Stimulated activated naive CD8-positive, alpha-beta T cell treated with anti-CD3 and anti-CD28 coated beads, Interleukin-15, amount 100 ng/mL, for 72 hours (primary cell): ENCODE measurements around the gene THSD7A.

Experiments used
- ATAC-seq: fragments of 150-1000 bp; cut with Tn5 transposase; 2 replicates; pipeline ENCODE4 v1.10.0; 2021; ENCODE audit warnings: mild to moderate bottlenecking, moderate library complexity
- DNase-seq, 2 donors: peaks; one replicate each; pipeline ENCODE4 v3.0.0; 2021 to 2022
- H3K27ac Mint-ChIP-seq, 2 donors: one replicate each; pipeline ENCODE4 v1.8.0; 2022; ENCODE audit warnings: mild to moderate bottlenecking in 2 of 2, mixed read lengths in 2 of 2, moderate library complexity in 2 of 2
- H3K27me3 Mint-ChIP-seq: one replicate; pipeline ENCODE4 v1.8.0; 2022; ENCODE audit warnings: mixed read lengths
- H3K4me1 Mint-ChIP-seq: one replicate; pipeline ENCODE4 v1.8.0; 2022; ENCODE audit warnings: mild to moderate bottlenecking, mixed read lengths
- H3K4me3 Mint-ChIP-seq, 2 donors: one replicate each; pipeline ENCODE4 v1.8.0; 2022; ENCODE audit warnings: mild to moderate bottlenecking in 2 of 2, mixed read lengths in 2 of 2, moderate library complexity in 1 of 2
- H3K9me3 Mint-ChIP-seq, 2 donors: one replicate each; pipeline ENCODE4 v1.8.0; 2022; ENCODE audit warnings: mixed read lengths in 2 of 2

The THSD7A gene

GRCh38 chr7:11829954-11830353, 2.0 kb downstream of the THSD7A start:
- ATAC-seq (no peak), DNase-seq (no peak)
- no peak overlapping the region for H3K27ac Mint-ChIP-seq
- H3K27me3 Mint-ChIP-seq, result peaks cover 68% of the 10 kb centered on the region
- peaks cover 15% of the 10 kb centered on the region for H3K4me1 Mint-ChIP-seq
- no peak overlapping the region for H3K4me3 Mint-ChIP-seq
- no peaks in the 10 kb centered on the region for H3K9me3 Mint-ChIP-seq

GRCh38 chr7:11819947-11820346, 12.1 kb downstream of the THSD7A start:
- peaks cover 0 to 10% of the 10 kb centered on the region in 2 donors for H3K9me3 Mint-ChIP-seq
- ATAC-seq, result no peak
- no peak overlapping the region for H3K27ac Mint-ChIP-seq
- no peaks in the 10 kb centered on the region for H3K4me1 Mint-ChIP-seq
- DNase-seq, result no peak
- H3K27me3 Mint-ChIP-seq, result no peaks in the 10 kb centered on the region
- no peak overlapping the region for H3K4me3 Mint-ChIP-seq

DNA sequence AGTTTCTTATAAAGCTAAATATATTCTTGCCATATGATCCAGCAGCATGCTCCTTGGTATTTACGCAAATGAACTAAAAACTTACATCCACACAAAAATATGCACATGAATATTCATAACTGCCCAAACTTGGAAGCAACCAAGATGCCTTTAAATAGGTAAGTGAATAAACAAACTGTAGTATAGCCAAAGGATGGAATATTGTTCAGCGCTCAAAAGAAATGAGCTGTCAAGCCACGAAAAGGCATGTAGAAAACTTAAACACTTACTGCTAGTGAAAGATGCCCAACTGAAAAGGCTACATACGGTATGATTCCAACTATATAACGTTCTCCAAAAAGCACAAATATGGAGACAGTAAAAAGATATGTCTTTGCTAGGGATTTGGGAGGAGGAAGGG, 12.7 kb downstream of the THSD7A start:
- Mint-ChIP-seq H3K4me3 (no peak overlapping the region), H3K27me3 (no peaks in the 10 kb centered on the region), H3K9me3 (peaks cover 0 to 10% of the 10 kb centered on the region in 2 donors), H3K4me1 (no peaks in the 10 kb centered on the region), H3K27ac (no peak overlapping the region)
- ATAC-seq, result no peak
- DNase-seq, result no peak

DNA sequence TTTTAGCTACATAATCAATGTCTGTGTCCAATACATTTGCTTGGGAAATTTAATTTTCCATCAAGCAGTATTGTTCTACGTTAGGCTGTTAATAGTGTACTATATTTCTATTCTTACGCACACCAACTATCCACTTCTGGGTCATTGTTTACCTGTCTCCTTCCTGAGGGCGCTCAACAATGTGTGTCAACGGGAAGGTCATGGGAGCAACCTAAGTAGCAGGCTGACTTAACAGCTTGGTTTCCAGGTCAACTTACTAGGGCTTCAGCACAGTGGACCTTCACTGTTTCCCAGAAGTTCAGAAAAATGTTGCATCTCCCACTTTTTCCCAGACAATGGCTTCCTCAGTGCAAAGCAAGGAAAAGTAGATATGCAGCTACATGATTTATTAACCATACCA, 13.7 kb downstream of the THSD7A start:
- no peak for DNase-seq
- no peak overlapping the region for H3K4me3 Mint-ChIP-seq
- H3K4me1 Mint-ChIP-seq, result no peaks in the 10 kb centered on the region
- ATAC-seq, result no peak
- no peaks in the 10 kb centered on the region for H3K27me3 Mint-ChIP-seq
- peaks cover 0 to 10% of the 10 kb centered on the region in 2 donors for H3K9me3 Mint-ChIP-seq
- no peak overlapping the region for H3K27ac Mint-ChIP-seq

- H3K4me3 Mint-ChIP-seq, result no peak overlapping the region
- ATAC-seq (no peak), DNase-seq (no peak)
- H3K9me3 Mint-ChIP-seq, result peaks cover 0 to 10% of the 10 kb centered on the region in 2 donors
- H3K4me1 Mint-ChIP-seq, result no peaks in the 10 kb centered on the region
- H3K27me3 Mint-ChIP-seq, result no peaks in the 10 kb centered on the region
- H3K27ac Mint-ChIP-seq, result no peak overlapping the region
Observed at GRCh38 chr7:11817111-11817740, 14.8 kb downstream of the THSD7A start.

- Mint-ChIP-seq H3K4me3 (no peak overlapping the region), H3K9me3 (no peaks in the 10 kb centered on the region), H3K27ac (no peak overlapping the region), H3K27me3 (no peaks in the 10 kb centered on the region), H3K4me1 (no peaks in the 10 kb centered on the region)
- no peak for DNase-seq
- no peak for ATAC-seq
Observed at GRCh38 chr7:11811709-11812108, 20.3 kb downstream of the THSD7A start.

- Mint-ChIP-seq H3K27me3 (no peaks in the 10 kb centered on the region), H3K4me1 (no peaks in the 10 kb centered on the region), H3K9me3 (no peaks in the 10 kb centered on the region), H3K4me3 (no peak overlapping the region), H3K27ac (peak overlapping the region in 1 of 2 donors; percentile 1)
- ATAC-seq (no peak), DNase-seq (no peak)
Observed at GRCh38 chr7:11810043-11810625, 21.9 kb downstream of the THSD7A start.

DNA sequence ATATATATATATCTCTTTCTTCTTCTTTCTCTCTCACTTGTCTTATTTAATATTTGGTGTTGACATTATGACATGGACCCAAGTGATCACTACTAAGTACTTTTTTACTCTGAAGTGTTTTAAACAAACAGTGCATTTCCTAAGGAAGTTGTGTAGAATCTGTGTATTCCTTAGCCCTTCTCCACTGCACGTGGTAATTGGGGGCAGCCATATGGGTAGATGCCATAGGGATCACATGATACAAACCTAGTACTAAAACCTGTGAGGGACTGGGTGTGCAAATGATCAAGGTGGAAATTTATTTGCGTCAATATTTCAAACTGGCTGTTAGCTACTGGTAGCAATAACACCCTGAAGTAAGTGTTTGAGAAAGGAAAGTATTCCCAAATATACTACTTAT, 25.0 kb downstream of the THSD7A start:
- Mint-ChIP-seq H3K27me3 (no peaks in the 10 kb centered on the region), H3K4me3 (no peak overlapping the region), H3K27ac (no peak overlapping the region), H3K9me3 (no peaks in the 10 kb centered on the region), H3K4me1 (no peaks in the 10 kb centered on the region)
- ATAC-seq, result no peak
- no peak for DNase-seq

DNA sequence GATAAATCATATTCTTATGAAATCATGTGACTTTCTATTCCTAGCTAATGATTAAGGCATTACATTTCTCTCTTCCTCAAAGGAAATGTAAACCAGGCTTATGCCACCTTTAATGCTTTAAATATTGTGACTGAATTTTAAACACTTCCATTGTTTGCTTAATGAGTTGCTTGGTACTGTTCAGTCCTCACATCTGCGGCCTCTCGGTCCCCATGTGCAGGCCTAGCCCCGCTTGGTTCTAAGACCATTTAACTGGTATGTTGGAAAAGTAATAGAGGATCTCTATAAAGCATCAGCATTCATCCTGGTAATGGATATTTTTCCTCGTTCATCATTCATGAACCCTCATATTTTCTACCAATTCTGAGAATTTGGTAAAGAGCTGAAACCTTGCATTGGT, 27.4 kb downstream of the THSD7A start:
- no peaks in the 10 kb centered on the region for H3K9me3 Mint-ChIP-seq
- no peak overlapping the region for H3K27ac Mint-ChIP-seq
- ATAC-seq (no peak), DNase-seq (no peak)
- H3K4me3 Mint-ChIP-seq, result no peak overlapping the region
- no peaks in the 10 kb centered on the region for H3K27me3 Mint-ChIP-seq
- no peaks in the 10 kb centered on the region for H3K4me1 Mint-ChIP-seq

- Mint-ChIP-seq H3K4me1 (no peaks in the 10 kb centered on the region), H3K9me3 (no peaks in the 10 kb centered on the region), H3K27me3 (no peaks in the 10 kb centered on the region), H3K27ac (no peak overlapping the region), H3K4me3 (no peak overlapping the region)
- ATAC-seq (no peak), DNase-seq (no peak)
Observed at GRCh38 chr7:11795231-11795630, 36.8 kb downstream of the THSD7A start.

DNA sequence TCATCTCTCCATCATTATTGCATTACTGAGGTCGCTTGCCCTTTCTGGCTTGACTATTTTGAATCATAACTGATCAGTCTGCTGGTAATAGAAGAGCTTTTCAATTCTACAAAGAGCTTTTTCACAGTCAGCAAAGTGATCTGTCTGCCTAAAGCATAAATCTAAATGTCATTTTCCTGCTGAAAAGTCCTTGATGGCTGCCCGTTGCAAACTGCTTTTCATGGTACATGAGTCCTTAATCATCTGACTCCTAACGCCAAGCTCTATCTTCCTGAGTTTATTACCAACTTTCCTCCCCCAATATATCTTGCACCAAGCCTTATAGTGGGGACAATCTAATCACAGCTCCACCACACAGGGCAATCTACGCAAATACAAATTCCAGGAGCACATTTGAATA, 39.8 kb downstream of the THSD7A start:
- Mint-ChIP-seq H3K9me3 (peaks cover 0 to 7% of the 10 kb centered on the region in 2 donors), H3K4me3 (no peak overlapping the region), H3K27me3 (no peaks in the 10 kb centered on the region), H3K4me1 (no peaks in the 10 kb centered on the region), H3K27ac (no peak overlapping the region)
- DNase-seq, result no peak
- no peak for ATAC-seq

DNA sequence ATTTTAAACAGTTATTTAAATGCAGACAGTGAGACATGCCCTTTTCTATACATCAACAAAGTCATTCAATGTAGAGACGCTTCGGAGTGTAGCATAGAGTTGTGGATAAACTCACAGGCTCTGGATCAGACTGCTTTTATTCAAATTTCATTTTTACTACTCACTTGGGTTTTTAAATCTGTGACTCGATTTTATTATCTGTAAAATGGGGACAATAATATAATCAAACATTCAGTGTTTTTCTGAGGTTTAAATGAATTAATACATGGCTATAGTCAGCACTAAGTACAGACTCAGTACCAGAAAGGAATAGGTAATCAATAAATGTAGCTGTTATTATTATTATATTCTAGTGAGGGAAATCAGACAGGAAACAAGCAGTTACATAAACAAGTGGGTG, 43.4 kb downstream of the THSD7A start:
- no peak overlapping the region for H3K4me3 Mint-ChIP-seq
- H3K27me3 Mint-ChIP-seq, result no peaks in the 10 kb centered on the region

GRCh38 chr7:11787534-11787933, 44.5 kb downstream of the THSD7A start:
- H3K27ac Mint-ChIP-seq, result no peak overlapping the region
- H3K4me1 Mint-ChIP-seq, result no peaks in the 10 kb centered on the region
- H3K4me3 Mint-ChIP-seq, result no peak overlapping the region
- no peaks in the 10 kb centered on the region for H3K27me3 Mint-ChIP-seq
- DNase-seq, result no peak
- H3K9me3 Mint-ChIP-seq, result peaks cover 0 to 7% of the 10 kb centered on the region in 2 donors
- ATAC-seq, result no peak

More for the DNA sequence above, 43.4 kb downstream of the THSD7A start:
- Mint-ChIP-seq H3K4me1 (no peaks in the 10 kb centered on the region), H3K9me3 (peaks cover 0 to 7% of the 10 kb centered on the region in 2 donors), H3K27ac (no peak overlapping the region)
- DNase-seq, result no peak
- ATAC-seq, result no peak

- Mint-ChIP-seq H3K27me3 (no peaks in the 10 kb centered on the region), H3K9me3 (peaks cover 0 to 7% of the 10 kb centered on the region in 2 donors), H3K4me1 (no peaks in the 10 kb centered on the region), H3K4me3 (no peak overlapping the region), H3K27ac (no peak overlapping the region)
- ATAC-seq (no peak), DNase-seq (no peak)
Observed at GRCh38 chr7:11786186-11786585, 45.8 kb downstream of the THSD7A start.

DNA sequence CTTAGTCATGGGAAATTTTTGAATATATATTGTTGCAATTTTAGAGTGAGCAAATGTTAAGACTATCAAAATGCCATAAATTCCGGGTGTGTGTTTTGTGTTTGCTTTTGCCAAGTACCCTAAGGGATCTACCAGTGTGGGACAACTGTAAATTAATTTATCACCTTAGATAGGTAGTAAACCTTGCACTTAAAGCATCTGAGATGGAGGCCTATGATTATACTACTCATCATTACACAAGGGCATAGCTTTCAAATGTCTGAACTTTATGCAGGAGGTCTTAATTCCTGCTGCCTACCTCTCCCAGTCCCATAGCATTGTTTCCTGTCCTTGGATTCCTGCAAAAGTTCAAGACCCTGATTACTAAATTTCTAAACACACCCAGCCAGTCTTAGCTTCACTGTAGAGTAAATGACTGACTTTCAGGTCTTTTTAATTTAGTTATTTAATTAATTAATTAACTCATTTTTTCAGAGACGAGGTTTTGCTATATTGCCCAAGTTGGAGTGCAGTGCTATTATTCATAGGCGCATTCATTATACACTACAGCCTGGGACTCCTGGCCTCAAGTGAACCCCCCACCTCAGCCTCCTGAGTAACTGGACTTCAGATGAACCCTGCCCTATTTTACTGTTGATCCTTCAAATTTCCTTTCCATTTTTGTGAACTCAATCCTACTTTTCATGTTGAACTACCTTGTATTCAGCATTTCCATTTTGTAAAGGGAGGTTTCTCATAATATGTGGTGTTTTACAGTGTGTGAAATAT, 47.0 kb downstream of the THSD7A start:
- Mint-ChIP-seq H3K4me1 (no peaks in the 10 kb centered on the region), H3K27me3 (no peaks in the 10 kb centered on the region), H3K4me3 (no peak overlapping the region), H3K27ac (no peak overlapping the region), H3K9me3 (peaks cover 4 to 12% of the 10 kb centered on the region in 2 donors)
- DNase-seq (no peak), ATAC-seq (no peak)
